ENCODE measurements around the gene CCDC82.

GRCh38 chr11:96394773-96395172 lies 5.1 kb upstream of the CCDC82 start:
- TF ChIP-seq CTCF (IDR thresholded peaks at IDR 0.05) (no peak), POLR2A (IDR thresholded peaks at IDR 0.05) (no peak)

All from body of pancreas (tissue), 4 donors.